H7 (cell line): ENCODE data around the gene UPK1A. TPM values are rescaled to one million over a fixed set of nuclear protein-coding genes. Genes with fewer than 3 reads are reported as not detected.

ENCODE experiments used
- DNase-seq: peaks from one replicate; pipeline ENCODE4 v3.0.0; 2012
- H3K27me3 ChIP-seq: 2 replicates; pipeline ENCODE4 v1.6.0; 2011; ENCODE audit warnings: mild to moderate bottlenecking, low read length; ENCODE audit not compliant: control insufficient read depth, insufficient read depth
- H3K36me3 ChIP-seq: replicated peaks from 2 replicates; pipeline ENCODE4 v1.5.1; 2011; ENCODE audit warnings: low read length; ENCODE audit not compliant: control insufficient read depth, insufficient read depth
- H3K4me3 ChIP-seq: 2 replicates; pipeline ENCODE4 v1.5.1; 2011; ENCODE audit warnings: low read depth, mild to moderate bottlenecking, control low read depth, low read length, moderate library complexity; ENCODE audit not compliant: insufficient read depth
- total RNA-seq: library from RNA; depleted of rRNA; stranded (reverse); fragments of >200 nt; shearing (Covaris generic); gene quantifications from 2 replicates; pipeline ENCODE4 v1.2.3, GENCODE V29; 2014

UPK1A gene
- total RNA-seq, 1 experiment from 2014 or later, result 0.14 TPM

DNA sequence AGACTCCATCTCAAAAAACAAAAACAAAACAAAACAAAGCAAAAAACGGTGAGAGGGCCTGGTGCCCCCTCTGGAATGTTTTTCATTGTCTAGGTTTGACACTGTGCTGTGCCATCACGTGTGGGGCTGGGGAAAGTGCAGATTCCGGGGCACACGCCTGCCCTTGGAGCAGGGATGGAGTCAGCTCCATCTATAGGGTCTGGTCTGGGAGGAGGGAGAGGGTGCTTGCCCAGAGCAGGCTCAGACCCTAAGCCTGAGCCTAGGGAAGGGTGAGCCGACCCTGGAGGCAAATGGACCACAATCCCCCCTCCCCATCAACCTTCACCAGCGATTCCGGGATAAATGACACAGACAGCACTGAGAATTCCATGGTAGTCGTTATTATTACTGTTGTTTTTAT is 27.1 kb downstream of the UPK1A start:
- H3K4me3 ChIP-seq, result no peak overlapping the region

DNA sequence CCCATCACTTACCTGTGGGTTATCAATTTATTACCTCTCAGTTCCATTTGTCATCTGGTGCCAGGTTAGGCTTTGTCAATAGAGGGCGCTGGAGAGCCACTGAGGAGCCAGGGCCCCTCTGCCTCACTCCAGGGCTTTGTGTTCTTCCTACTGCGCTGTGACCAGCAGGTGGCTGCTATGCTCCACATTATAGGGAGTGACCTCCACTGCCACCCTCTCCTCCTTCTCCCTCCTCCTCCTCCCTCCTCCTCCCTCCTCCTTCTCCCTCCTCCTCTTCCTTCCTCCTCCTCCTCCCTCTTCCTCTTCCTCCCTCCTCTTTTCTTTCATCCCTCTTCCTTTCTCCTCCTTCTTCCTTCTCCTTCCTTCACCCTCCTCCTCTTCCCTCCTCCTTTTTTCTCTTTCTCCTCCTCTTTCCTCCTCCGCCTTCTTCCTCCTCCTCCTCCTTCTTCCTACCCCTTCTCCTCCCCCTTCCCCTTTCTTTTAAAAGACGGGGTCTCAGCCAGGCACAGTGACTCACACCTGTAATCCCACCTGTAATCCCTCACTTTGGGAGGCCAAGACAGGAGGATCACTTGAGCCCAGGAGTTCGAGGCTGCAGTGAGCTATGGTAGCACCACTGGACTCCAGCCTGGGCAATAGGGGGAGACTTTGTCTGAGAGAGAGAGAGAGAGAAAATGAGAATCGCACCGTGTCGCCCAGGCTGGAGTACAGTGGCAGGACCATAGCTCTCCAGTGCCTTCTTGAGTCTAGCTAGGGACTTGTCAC is 27.7 kb downstream of the UPK1A start:
- DNase-seq, result peak; percentile 93
- no peak overlapping the region for H3K4me3 ChIP-seq
- H3K27me3 ChIP-seq, result no peaks in the 10 kb centered on the region; the same call in 1 of the 2 replicates

More for the DNA sequence above, 27.1 kb downstream of the UPK1A start:
- peak; percentile 50 for DNase-seq
- H3K36me3 ChIP-seq, result no peaks in the 10 kb centered on the region
- no peaks in the 10 kb centered on the region; the same call in 1 of the 2 replicates for H3K27me3 ChIP-seq

GRCh38 chr19:35695895-35696422 is 29.6 kb downstream of the UPK1A start:
- Histone ChIP-seq H3K4me3 (no peak overlapping the region), H3K36me3 (no peaks in the 10 kb centered on the region), H3K27me3 (no peaks in the 10 kb centered on the region; the same call in 1 of the 2 replicates)
- DNase-seq, result no peak

More for the DNA sequence above, 27.7 kb downstream of the UPK1A start:
- H3K36me3 ChIP-seq, result no peaks in the 10 kb centered on the region

DNA sequence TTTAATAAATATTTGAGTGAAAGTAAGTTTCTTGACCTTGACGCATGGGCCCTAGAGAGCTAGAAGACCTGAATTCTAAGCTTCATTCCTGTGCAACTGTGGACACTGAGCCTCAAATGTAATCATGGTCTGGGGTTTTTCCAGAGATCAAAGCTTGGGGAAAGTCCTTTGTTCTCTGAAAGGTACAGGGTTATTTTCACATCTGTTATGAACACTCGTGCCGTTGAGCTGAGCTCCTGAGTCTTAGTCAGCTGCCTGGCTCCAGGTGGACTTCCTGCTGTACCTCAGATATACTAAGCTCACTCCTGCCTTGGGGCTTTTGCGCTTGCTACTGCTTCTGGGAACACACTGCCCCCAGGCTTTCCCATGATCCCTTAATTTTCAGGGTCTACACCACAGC is 30.5 kb downstream of the UPK1A start:
- no peak for DNase-seq
- H3K27me3 ChIP-seq, result no peaks in the 10 kb centered on the region; the same call in 1 of the 2 replicates
- H3K4me3 ChIP-seq, result no peak overlapping the region
- H3K36me3 ChIP-seq, result no peaks in the 10 kb centered on the region

GRCh38 chr19:35702223-35703012 is 36.1 kb downstream of the UPK1A start:
- H3K27me3 ChIP-seq, result peaks cover 14% of the 10 kb centered on the region
- no peaks in the 10 kb centered on the region for H3K36me3 ChIP-seq
- DNase-seq, result peak; percentile 97
- H3K4me3 ChIP-seq, result peak overlapping the region; percentile 64

DNA sequence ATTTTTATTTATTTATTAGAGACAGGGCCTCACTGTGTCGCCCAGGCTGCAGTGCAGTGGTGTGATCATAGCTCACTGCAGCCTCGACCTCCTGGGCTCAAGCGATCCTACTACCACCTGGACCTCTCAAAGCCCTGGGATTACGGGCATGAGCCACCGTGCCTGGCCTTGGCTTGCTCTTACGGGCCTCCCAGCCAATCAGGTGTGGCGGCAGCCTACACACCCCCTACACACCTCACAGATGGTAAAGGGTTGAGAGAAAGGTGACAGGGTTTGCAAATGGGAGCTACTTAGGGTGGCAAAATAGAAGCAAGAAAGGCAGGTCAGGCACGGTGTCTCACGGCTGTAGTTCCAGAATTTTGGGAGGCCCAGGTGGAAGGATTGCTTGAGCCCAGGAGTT is 37.0 kb downstream of the UPK1A start:
- Histone ChIP-seq H3K36me3 (no peaks in the 10 kb centered on the region), H3K27me3 (peaks cover 14% of the 10 kb centered on the region), H3K4me3 (no peak overlapping the region)
- DNase-seq, result peak; percentile 78

DNA sequence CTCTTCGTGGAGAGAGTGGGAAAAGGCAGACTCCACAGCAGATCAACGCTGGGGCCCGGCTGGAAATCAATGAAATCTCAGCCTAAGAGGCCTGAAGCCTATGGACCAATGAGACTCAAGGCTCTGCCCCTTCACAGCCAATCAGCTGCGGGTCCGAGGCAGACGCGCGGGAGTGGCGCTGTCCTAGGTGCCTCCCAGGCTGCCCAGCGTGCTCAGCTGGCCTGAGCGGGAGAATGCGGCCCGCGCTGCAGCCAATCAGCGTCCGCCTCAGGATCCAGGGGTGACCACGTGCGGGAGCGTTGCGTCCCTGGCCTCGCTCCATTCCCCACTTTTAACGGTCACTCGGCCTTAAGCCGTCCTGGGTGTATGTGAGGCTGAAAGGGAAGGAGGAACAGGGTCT is 37.9 kb downstream of the UPK1A start, which contains the start of gene ZBTB32:
TSS of gene ZBTB32 (plus strand) at position 341 of the 400 bp plus-strand sequence. CDS start 10,069 bp downstream, outside the sequence.
- peak; percentile 93 for DNase-seq
- no peak within 1 kb of the TSS for H3K4me3 ChIP-seq
- H3K36me3 ChIP-seq, result no peaks in the 10 kb centered on the region
- H3K27me3 ChIP-seq, result peaks cover 14% of the 10 kb centered on the region

DNA sequence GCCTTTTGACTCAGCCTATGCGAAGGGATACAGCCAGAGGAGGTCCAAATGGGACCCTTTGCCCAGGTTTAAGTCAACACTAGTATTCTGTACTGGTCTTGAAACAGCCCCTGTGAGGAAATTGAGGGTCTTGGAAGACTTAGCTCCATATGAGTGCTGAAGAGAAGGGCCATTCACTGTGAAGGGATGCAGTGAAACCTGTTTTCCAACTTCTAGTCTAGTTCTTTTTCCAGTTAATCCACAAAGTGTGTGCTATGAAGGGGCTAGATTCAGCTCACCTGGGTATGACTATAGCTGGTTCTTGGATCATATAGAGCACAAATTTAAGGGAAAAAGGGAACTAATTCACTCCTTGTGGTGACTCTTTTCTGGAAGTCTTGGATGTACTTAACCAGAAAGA is 42.1 kb downstream of the UPK1A start:
- no peak for DNase-seq
- Histone ChIP-seq H3K4me3 (no peak overlapping the region), H3K36me3 (no peaks in the 10 kb centered on the region), H3K27me3 (peaks cover 10% of the 10 kb centered on the region)

DNA sequence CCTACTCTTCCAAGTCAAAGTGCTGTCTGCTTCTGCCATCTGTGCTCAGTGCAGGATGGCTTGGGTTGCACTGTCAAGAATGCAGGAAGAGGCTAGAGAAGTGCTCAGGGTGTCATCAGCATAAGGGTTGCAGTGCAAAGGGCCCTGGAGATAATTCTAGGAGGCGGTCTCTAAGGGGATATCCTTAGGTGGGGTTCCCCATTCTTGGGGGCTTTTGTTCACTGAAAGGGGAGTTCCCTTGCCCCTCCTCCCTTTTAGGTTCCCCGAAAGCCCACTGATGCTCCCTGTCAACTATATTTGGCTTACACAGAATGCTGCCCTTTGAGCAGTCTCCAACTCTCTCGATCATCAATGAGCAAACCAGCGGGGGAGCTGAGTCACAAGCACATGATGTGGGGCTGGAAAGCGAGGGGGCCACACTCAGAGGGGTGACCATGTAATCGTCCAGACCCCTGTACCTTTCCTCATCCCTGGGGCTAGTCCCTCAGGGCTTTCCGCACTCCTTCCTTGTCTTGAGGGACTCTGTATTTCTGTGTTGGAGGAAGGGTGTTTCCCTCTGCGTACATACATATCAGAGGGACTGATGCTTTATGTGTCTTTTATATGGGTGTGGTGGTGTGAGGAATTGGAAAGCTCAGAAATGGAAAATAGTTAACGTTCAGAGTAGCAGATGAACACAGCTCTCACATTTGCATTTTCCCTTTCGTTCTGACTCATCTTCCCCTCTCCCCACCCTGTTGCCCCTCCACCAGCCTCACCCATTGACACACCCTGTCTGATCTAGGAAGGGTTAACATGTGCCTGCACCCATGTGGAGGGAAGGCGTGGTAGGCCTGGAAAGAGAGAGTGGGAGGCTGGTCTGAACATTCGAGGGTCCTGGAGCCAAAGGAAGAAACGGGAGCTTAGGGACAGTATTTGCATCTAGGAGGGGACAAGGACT is 44.7 kb downstream of the UPK1A start:
- H3K4me3 ChIP-seq, result no peak overlapping the region
- no peaks in the 10 kb centered on the region for H3K36me3 ChIP-seq
- peaks cover 3% of the 10 kb centered on the region for H3K27me3 ChIP-seq
- no peak for DNase-seq

GRCh38 chr19:35712567-35713505 is 46.5 kb downstream of the UPK1A start:
- peak; percentile 80 for DNase-seq
- Histone ChIP-seq H3K36me3 (no peaks in the 10 kb centered on the region), H3K4me3 (no peak overlapping the region), H3K27me3 (peaks cover 3% of the 10 kb centered on the region)

DNA sequence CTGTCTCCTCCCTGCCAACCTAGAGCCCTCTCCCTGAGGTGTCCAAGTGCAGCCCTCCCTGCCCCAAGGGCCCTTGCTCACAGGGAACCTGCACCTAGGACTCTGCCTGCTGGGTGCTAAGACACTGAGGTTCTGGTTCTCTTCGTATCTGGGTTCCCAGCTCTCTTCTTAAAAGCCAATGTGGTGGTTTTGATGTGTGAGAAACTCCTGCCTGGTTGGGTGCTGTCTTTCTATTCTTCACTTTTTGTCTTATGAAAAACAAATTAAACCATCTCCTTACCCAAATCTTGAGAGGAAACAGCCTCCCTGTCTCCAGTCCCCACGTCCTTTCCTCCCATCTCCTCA is 47.2 kb downstream of the UPK1A start:
- H3K36me3 ChIP-seq, result no peaks in the 10 kb centered on the region
- DNase-seq, result no peak

GRCh38 chr19:35713904-35714495 is 47.7 kb downstream of the UPK1A start:
- DNase-seq, result no peak
- H3K36me3 ChIP-seq, result no peaks in the 10 kb centered on the region
- H3K27me3 ChIP-seq, result peaks cover 3% of the 10 kb centered on the region
- no peak overlapping the region for H3K4me3 ChIP-seq

More for the DNA sequence above, 47.2 kb downstream of the UPK1A start:
- no peak overlapping the region for H3K4me3 ChIP-seq
- peaks cover 3% of the 10 kb centered on the region for H3K27me3 ChIP-seq
